Tibial artery (tissue), 4 donors: ENCODE results near the gene ESRRB.

Experiments
- DNase-seq, 2 donors: peaks; one replicate each; pipeline ENCODE4 v3.0.0-alpha.2; 2019
- H3K27ac ChIP-seq, 2 donors: fragments of 200-600 bp; sonication (generic) in 1 of 2; 1 replicate in 1 of 2; 2 replicates in 1 of 2; pipeline ENCODE4 v1.5.1; 2018 to 2019; ENCODE audit warnings: mild to moderate bottlenecking in 1 of 2
- H3K27me3 ChIP-seq, 2 donors: fragments of 200-600 bp; sonication (generic) in 1 of 2; one replicate each; pipeline versions ENCODE4 v1.5.1 to v1.6.0; 2016 to 2019
- H3K36me3 ChIP-seq, 3 donors: fragments of 200-600 bp; sonication (generic) in 2 of 3; one replicate each; pipeline ENCODE4 v1.5.1; 2016 to 2019; ENCODE audit warnings: mild to moderate bottlenecking in 2 of 3
- H3K4me1 ChIP-seq, 4 donors: fragments of 200-600 bp; sonication (generic) in 2 of 4; 1 replicate in 3 of 4; 2 replicates in 1 of 4; pipeline ENCODE4 v1.5.1; 2016 to 2019
- H3K4me3 ChIP-seq, 2 donors: fragments of 200-600 bp; sonication (generic) in 1 of 2; 1 replicate in 1 of 2; 2 replicates in 1 of 2; pipeline ENCODE4 v1.5.1; 2018 to 2019; ENCODE audit warnings: mild to moderate bottlenecking in 2 of 2
- H3K9me3 ChIP-seq, 3 donors: fragments of 200-600 bp; sonication (generic) in 1 of 3; one replicate each; pipeline ENCODE4 v1.5.1; 2016 to 2019
- CTCF ChIP-seq, 2 experiments: fragments of 200-600 bp in 1 of 2; fragments of 450-650 bp in 1 of 2; IDR thresholded peaks; one replicate each; pipeline ENCODE4 v1.5.1; 2017 to 2019; ENCODE audit warnings: antibody characterized with exemption in 2 of 2, mild to moderate bottlenecking in 1 of 2, moderate library complexity in 1 of 2
- intact Hi-C: fragments of 100-400 bp; cut with DNase I; formaldehyde crosslinking; loops from one replicate; pipeline ENCODE4 v1.15.0; 2023; ENCODE audit warnings: low total_unique reads

ESRRB gene

GRCh38 chr14:76420827-76421226, 44.9 kb downstream of the ESRRB start:
- DNase-seq: no peak
- H3K4me1 ChIP-seq: no peaks in the 10 kb centered on the region
- H3K27ac ChIP-seq: no peak overlapping the region
- no peaks in the 10 kb centered on the region for H3K27me3 ChIP-seq
- no peaks in the 10 kb centered on the region for H3K36me3 ChIP-seq
- H3K9me3 ChIP-seq: no peaks in the 10 kb centered on the region
- no peak overlapping the region for H3K4me3 ChIP-seq
- no peak for TF ChIP-seq CTCF (IDR thresholded peaks at IDR 0.05)
- intact Hi-C loops: no loop called here

GRCh38 chr14:76421662-76422061, 45.7 kb downstream of the ESRRB start:
- no peak for TF ChIP-seq CTCF (IDR thresholded peaks at IDR 0.05)

GRCh38 chr14:76422662-76423061, 46.7 kb downstream of the ESRRB start:
- intact Hi-C loops: no loop called here
- no peaks in the 10 kb centered on the region for H3K4me1 ChIP-seq
- no peaks in the 10 kb centered on the region for H3K9me3 ChIP-seq
- no peaks in the 10 kb centered on the region for H3K36me3 ChIP-seq
- no peak for TF ChIP-seq CTCF (IDR thresholded peaks at IDR 0.05)
- DNase-seq: no peak
- no peak overlapping the region for H3K27ac ChIP-seq
- peaks cover 0 to 6% of the 10 kb centered on the region in 2 donors for H3K27me3 ChIP-seq
- H3K4me3 ChIP-seq: no peak overlapping the region

More at GRCh38 chr14:76421662-76422061, 45.7 kb downstream of the ESRRB start:
- no peak for DNase-seq
- peaks cover 0 to 6% of the 10 kb centered on the region in 2 donors for H3K27me3 ChIP-seq
- no peaks in the 10 kb centered on the region for H3K36me3 ChIP-seq
- no peak overlapping the region for H3K27ac ChIP-seq
- no peak overlapping the region for H3K4me3 ChIP-seq
- H3K9me3 ChIP-seq: no peaks in the 10 kb centered on the region
- intact Hi-C loops: no loop called here
- H3K4me1 ChIP-seq: no peaks in the 10 kb centered on the region

GRCh38 chr14:76423534-76423933, 47.6 kb downstream of the ESRRB start:
- no peak overlapping the region for H3K27ac ChIP-seq
- no peak for DNase-seq
- no peak for TF ChIP-seq CTCF (IDR thresholded peaks at IDR 0.05)
- H3K36me3 ChIP-seq: no peaks in the 10 kb centered on the region
- peaks cover 0 to 6% of the 10 kb centered on the region in 2 donors for H3K27me3 ChIP-seq
- no peak overlapping the region for H3K4me3 ChIP-seq
- H3K9me3 ChIP-seq: no peaks in the 10 kb centered on the region
- intact Hi-C loops: no loop called here
- no peaks in the 10 kb centered on the region for H3K4me1 ChIP-seq

GRCh38 chr14:76424359-76424758, 48.4 kb downstream of the ESRRB start:
- no peaks in the 10 kb centered on the region for H3K4me1 ChIP-seq
- no peaks in the 10 kb centered on the region for H3K36me3 ChIP-seq
- no peak overlapping the region for H3K4me3 ChIP-seq
- no peak for TF ChIP-seq CTCF (IDR thresholded peaks at IDR 0.05)
- H3K9me3 ChIP-seq: no peaks in the 10 kb centered on the region
- peaks cover 0 to 6% of the 10 kb centered on the region in 2 donors for H3K27me3 ChIP-seq
- intact Hi-C loops: no loop called here
- no peak for DNase-seq
- no peak overlapping the region for H3K27ac ChIP-seq

- H3K36me3 ChIP-seq: no peaks in the 10 kb centered on the region
- no peak overlapping the region for H3K4me3 ChIP-seq
- no peak for DNase-seq
- H3K4me1 ChIP-seq: no peaks in the 10 kb centered on the region
- no peak overlapping the region for H3K27ac ChIP-seq
- TF ChIP-seq CTCF (IDR thresholded peaks at IDR 0.05): no peak
- peaks cover 0 to 6% of the 10 kb centered on the region in 2 donors for H3K27me3 ChIP-seq
- H3K9me3 ChIP-seq: no peaks in the 10 kb centered on the region
- intact Hi-C loops: no loop called here
Observed at GRCh38 chr14:76426161-76426696, 50.3 kb downstream of the ESRRB start.
